ENCODE data around the gene PCDHA3.

- TF ChIP-seq EZH2 (IDR thresholded peaks at IDR 0.05), result no peak
- no peak for TF ChIP-seq POLR2AphosphoS5 (IDR thresholded peaks at IDR 0.05; ENCODE audit: borderline replicate concordance, low read depth, low read length)
- no peak for TF ChIP-seq FOXP2 (optimal IDR thresholded peaks at IDR 0.05; ENCODE audit: control extremely low read depth, extremely low read length, insufficient read depth)
These were observed 33.4 kb upstream of the PCDHA3 start for GRCh38 chr5:140767444-140767843.

Data from SK-N-MC (cell line).